GM18868 (cell line): ENCODE data around the gene ATP2C2.
"Not testable (repeated sequence)": the region's sequence is repeated elsewhere in the genome, so short reads cannot be mapped to it uniquely, and the experiment has no call there.

Source experiments
- ATAC-seq: cut with Tn5 transposase; IDR thresholded peaks from one replicate; pipeline ENCODE4 v1.9.1; 2021; ENCODE audit warnings: mild to moderate bottlenecking, moderate library complexity; ENCODE audit not compliant: unreplicated experiment

Gene ATP2C2

GRCh38 chr16:84418056-84418849 lies 49.9 kb downstream of the ATP2C2 start:
- ATAC-seq = no peak

DNA sequence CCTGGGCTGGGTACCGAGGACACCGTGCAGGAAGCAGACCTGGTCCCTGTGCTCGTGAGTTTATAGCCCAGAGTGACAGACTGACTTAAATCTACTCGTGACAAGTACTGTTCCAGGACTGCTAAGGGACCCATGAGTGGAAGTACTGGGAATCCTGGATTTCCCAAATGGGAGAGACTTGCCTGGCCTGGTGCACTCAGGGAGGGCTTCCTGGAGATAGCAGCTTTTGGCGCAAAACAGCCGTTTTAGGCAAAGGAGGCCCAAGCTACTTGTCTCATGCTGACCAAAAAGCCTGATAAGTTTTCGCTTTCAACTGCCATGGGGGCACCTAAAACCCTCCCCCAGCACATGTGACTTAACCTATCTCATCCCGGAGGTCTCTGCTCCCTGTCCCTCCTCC lies 51.4 kb downstream of the ATP2C2 start:
- no peak for ATAC-seq

GRCh38 chr16:84420556-84420955 lies 52.2 kb downstream of the ATP2C2 start:
- not testable (repeated sequence) for ATAC-seq

DNA sequence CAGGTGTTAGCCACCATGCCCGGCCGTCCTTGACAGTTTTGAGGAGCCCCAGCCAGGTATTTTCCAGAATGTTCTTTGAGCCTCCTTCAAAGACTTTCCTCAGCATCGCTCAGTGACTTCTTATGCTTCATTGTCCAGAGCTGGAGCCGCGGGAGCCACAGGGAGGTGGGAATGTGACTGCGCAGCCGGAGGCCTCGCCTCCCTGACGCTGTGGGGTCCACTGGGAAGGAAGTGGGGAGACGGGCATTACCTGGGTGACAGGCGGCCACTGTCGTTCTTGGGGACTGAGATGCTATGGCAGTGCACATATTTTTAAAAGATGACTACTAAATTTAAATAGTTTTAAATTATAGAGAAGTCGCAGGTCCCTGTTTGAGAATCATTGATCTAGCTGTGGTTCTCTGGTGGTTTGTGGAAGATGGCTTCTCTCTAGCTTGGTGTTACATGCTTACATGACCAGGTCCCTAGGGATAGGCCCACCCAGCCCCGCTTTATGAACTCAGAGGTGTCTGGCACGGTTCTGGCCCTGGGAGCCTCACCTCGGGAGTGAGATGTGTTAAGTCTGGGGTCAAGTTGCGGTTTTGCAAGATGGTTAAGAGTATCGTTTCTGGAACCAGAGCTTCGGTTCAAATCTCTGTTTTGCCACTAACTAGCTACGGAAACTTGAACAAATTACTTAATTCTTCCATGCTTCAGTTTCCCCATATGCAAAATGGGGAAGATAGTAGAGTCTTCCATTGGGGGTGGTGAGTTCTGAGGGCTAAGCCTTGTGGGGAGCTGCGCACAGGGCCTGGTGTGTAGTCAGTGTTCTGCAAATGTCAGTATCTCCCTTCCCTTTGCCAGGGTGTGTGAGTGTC lies 53.0 kb downstream of the ATP2C2 start:
- ATAC-seq = no peak

GRCh38 chr16:84421938-84422220 lies 53.5 kb downstream of the ATP2C2 start:
- ATAC-seq = no peak

DNA sequence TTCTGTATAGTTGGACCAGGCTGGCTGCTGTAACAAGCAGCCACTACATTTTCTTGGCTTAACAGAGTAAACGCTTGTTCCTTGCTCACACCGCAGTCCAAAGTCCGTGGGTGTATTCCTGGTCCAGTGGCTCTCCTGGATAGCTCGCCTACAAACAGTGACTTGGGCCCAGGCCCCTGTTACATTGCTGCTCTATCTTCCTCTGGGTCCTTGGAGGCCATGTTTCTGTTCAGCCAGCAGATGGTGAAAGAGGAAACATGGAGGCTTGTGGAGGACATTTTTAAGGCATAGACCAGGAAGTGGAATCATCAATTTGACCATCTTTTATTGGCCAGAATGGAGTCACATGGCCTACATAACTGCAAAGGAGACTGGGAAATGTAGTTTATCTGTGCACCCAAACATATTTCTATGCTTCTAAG lies 55.1 kb downstream of the ATP2C2 start:
- ATAC-seq = no peak

GRCh38 chr16:84425696-84426095 lies 57.4 kb downstream of the ATP2C2 start:
- ATAC-seq = no peak

DNA sequence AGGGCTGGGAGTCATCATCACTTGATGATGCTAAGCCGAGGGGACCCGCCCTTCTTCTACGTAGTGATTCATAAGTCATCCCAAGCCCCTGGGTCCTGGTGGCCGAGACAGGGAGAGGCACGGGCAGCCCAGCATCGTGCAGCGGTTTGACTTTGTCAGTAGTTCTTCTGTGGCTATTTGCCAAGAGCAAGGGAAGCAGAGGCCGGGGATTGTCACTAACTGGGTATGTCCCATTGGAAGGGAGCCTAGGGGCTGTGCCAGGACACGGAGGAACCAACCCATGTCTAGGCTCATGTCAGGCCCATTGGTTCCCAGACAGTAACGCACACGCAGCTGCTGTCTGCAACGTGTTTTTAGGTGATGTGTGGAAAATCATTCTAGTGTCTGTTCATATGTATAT lies 58.5 kb downstream of the ATP2C2 start:
- no peak for ATAC-seq

- no peak for ATAC-seq
These were observed 59.2 kb downstream of the ATP2C2 start for GRCh38 chr16:84427553-84427952.

GRCh38 chr16:84430860-84431259 lies 62.5 kb downstream of the ATP2C2 start:
- ATAC-seq = no peak

DNA sequence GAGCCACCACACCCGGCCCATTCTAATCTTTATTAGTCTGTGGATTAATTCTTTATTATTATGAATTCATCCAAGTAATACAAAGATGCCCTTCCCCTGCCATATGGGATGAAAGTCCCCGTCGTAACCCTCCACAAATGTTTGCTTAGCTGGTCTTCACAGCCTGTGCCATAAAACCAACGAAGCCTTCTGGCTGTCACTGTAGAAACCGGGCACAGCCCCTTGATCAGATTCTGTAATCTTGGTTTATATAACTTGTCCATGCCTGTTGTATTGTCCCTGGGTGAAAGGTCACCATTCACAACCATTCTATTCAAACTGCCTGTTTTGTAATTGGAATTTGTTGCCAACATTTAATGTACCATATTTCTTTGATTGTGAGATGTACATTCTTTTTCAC lies 66.5 kb downstream of the ATP2C2 start:
- ATAC-seq = no peak

DNA sequence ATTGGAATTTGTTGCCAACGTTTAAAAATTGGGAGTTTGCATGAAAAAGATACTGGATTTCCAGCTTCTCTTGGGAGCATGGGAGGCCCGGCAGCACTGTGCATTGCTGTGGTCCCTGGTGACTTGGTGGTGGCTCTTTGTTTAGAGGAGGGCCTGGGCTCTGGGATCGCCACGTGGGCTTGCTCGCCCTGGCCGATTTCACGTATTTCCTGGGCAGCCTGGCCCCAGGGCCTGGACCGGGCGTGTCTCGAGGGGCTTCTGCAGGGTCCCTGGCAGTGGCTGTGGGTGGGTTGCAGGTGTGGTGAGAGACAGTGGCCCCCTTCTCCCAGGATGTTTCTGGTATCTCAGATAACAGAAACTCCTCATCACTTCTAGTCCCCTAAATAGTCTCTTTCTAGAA lies 67.9 kb downstream of the ATP2C2 start:
- ATAC-seq = no peak

DNA sequence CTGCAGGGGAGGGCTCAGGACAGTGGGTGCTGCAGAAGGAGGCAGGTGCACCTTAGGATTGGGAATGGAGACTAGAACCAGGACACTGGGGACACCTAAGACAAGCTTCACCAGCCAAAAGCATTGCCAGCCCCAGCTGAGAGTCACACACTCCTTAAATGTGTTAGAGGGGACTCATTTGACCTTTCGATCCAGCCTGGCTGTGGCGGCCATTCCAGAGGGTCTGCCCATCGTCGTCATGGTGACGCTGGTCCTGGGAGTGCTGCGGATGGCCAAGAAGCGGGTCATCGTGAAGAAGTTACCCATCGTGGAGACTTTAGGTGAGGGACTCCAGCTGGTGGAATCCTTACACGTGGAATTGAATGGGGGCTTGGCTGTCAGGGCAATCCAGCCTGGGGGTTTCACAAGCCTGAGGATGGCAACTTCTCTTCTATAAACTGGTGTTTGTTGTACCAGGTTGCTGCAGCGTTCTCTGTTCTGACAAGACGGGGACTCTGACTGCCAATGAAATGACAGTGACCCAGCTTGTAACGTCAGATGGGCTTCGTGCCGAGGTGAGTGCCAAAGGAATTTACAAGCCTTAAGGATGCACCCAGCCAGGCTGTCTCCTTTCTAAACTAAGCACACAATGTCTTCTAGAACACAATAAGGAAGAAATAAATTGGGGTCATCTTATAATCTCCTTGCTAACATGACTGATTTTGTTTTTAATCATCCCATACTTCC lies 70.8 kb downstream of the ATP2C2 start:
- ATAC-seq = no peak

DNA sequence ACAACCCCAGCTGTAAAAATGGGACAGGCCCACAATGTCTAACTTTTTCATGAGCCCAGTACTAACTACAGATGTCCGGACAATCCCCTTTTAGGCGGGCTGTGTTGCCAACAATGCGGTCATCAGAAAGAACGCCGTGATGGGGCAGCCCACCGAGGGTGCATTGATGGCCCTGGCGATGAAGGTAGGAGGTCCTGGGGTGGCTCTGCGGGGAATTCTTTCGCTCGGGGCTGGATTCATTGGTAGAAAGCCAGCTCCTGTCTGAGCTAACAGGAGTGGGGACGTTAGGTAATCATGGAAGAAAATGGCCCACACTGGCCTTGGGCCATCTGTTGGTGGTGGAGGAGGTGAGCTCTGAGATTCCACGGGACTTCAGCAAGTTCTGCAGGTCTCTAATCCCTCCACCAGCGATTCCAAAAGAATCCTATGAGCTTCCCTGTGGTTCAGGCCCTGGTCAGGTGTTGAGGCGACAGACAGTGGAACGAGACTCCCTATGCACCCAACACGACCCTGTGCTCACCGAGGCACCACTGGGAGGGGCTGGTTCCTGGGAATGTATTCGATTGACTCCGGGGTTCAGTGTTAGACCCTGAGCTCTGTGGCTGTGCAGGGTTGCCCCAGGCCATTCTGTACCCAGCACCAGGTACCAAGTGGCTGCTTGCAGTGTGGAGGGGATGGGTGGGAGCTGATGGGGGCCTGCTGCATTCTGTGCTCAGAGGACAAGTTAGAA lies 74.2 kb downstream of the ATP2C2 start:
- no peak for ATAC-seq

GRCh38 chr16:84443166-84443802 lies 74.9 kb downstream of the ATP2C2 start:
- no peak for ATAC-seq

DNA sequence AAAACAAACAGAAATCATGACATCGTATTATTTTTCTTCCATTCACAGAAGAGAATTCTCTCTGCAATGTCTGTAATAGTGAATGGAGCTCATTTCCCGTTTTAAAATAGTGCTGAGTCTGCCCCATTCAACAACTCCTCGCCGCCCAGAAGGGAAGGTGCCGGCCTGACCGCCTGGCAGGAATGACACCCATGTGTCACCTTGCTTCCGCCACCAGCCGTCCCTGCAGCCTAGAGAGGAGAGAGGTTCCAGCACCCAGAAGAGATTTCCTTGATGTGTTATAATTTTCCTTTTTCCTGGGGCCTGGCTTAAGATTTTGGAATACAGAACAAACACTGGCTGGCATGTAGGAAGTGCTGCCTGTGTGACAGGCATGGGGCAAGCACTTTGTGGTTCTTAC lies 76.1 kb downstream of the ATP2C2 start:
- no peak for ATAC-seq

DNA sequence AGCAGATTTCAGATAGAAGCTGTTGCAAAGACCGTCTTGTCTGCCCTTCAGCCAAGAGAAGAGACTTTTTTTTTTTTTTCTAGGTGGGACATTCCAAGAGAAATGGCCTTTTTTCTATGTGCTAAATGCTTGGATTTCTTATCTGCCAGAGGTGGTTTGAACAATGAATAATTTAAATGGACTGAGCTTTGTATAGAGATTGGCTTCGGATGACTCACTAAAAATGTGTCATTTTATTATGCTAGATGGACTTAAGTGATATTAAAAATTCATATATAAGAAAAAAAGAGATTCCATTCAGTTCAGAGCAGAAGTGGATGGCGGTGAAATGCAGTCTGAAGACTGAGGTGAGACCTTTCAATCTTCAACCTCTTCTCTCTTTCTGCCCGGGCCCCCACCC lies 77.7 kb downstream of the ATP2C2 start:
- no peak for ATAC-seq

DNA sequence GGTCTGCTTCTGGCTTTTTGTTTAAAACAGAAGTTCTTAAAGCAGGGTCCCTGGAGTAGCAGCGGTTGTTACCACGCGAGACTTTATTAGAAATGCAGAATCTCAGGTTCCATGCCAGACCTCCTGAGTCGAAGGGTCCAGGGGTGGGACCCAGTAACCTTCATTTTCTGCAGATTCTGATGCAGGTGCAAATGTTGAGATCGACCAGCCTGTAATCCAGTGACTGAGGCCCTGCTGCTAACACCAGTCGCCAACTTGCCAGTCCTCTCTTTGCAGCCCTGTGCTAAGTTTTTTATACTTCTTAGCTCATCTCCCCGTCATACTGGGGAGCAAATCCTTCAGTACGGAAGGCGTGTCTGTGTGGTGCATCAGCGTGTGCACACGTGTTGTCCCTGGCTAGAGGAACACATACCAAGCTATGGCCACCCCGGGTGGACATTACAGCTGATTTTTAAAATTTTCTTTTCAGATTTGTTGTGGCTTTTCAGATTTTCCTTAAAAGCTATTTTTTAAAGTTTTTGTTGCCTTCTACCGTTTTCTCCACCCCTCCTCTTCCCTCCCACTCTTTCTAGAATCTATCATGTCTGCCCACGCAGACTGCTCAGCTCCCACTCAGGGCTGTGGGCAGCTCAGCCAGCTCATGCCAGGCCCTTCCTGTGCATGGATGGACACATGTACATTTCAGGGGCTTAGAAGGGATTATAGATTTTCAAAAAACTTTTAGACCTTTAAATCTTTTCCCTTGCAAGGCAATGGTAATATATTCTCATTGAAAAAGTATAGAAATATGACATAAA lies 78.5 kb downstream of the ATP2C2 start:
- ATAC-seq = no peak

DNA sequence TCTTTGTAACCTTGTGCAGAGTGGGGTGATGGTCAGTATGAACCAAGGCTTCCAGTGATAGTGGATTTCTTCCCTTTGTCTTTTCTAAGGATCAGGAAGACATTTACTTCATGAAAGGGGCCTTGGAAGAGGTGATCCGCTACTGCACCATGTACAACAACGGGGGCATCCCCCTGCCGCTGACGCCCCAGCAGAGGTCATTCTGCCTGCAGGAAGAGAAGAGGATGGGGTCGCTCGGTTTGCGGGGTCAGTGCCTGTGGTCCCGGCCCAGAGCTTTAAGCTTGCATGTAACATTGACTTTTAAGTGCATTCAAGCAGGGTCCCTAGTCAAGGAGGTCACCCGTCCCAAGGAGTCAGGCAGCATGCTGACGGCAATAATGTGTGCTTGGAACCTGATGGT lies 80.1 kb downstream of the ATP2C2 start:
- no peak for ATAC-seq
